Activated T-cell treated with anti-CD3 and anti-CD28 coated beads, Interleukin-2, amount 50 U/mL, for 24 hours (primary cell): ENCODE data around the gene FXYD7.
"Not testable (repeated sequence)": the region's sequence is repeated elsewhere in the genome, so short reads cannot be mapped to it uniquely, and the experiment has no call there.

Experiments used
- DNase-seq: peaks from one replicate; pipeline ENCODE4 v3.0.0-alpha.2; 2020
- H3K27ac Mint-ChIP-seq: 2 replicates; pipeline ENCODE4 v1.8.0; 2020; ENCODE audit warnings: mild to moderate bottlenecking, mixed read lengths
- H3K27me3 Mint-ChIP-seq: 2 replicates; pipeline ENCODE4 v1.8.0; 2020; ENCODE audit warnings: mixed read lengths
- H3K36me3 Mint-ChIP-seq: 2 replicates; pipeline ENCODE4 v1.8.0; 2020; ENCODE audit warnings: low read depth, mixed read lengths
- H3K4me1 Mint-ChIP-seq: 2 replicates; pipeline ENCODE4 v1.8.0; 2020; ENCODE audit warnings: low read depth, mixed read lengths
- H3K4me3 Mint-ChIP-seq: 2 replicates; pipeline ENCODE4 v1.8.0; 2020; ENCODE audit warnings: mild to moderate bottlenecking, moderate library complexity, mixed read lengths
- H3K9me3 Mint-ChIP-seq: 2 replicates; pipeline ENCODE4 v1.8.0; 2020; ENCODE audit warnings: mixed read lengths

FXYD7 gene

GRCh38 chr19:35142606-35143230 lies 337 bp upstream of the FXYD7 start:
- peak overlapping the region; percentile 73 for H3K4me3 Mint-ChIP-seq
- no peaks in the 10 kb centered on the region for H3K9me3 Mint-ChIP-seq
- peaks cover 6% of the 10 kb centered on the region for H3K27me3 Mint-ChIP-seq
- no peaks in the 10 kb centered on the region for H3K36me3 Mint-ChIP-seq
- peak; percentile 81 for DNase-seq
- no peak overlapping the region for H3K27ac Mint-ChIP-seq
- peaks cover 39% of the 10 kb centered on the region for H3K4me1 Mint-ChIP-seq

GRCh38 chr19:35143818-35144217 lies 763 bp downstream of the FXYD7 start:
- Mint-ChIP-seq H3K4me1 (peaks cover 39% of the 10 kb centered on the region), H3K27ac (no peak overlapping the region), H3K27me3 (peaks cover 6% of the 10 kb centered on the region), H3K4me3 (no peak overlapping the region), H3K9me3 (no peaks in the 10 kb centered on the region), H3K36me3 (no peaks in the 10 kb centered on the region)
- no peak for DNase-seq

- Mint-ChIP-seq H3K9me3 (no peaks in the 10 kb centered on the region), H3K4me3 (no peak overlapping the region), H3K36me3 (no peaks in the 10 kb centered on the region), H3K27me3 (peaks cover 6% of the 10 kb centered on the region), H3K4me1 (peaks cover 39% of the 10 kb centered on the region), H3K27ac (no peak overlapping the region)
- DNase-seq = no peak
Observed at GRCh38 chr19:35144259-35144599, 1.2 kb downstream of the FXYD7 start.

- Mint-ChIP-seq H3K27me3 (peaks cover 6% of the 10 kb centered on the region), H3K4me3 (no peak overlapping the region), H3K4me1 (peaks cover 39% of the 10 kb centered on the region), H3K27ac (no peak overlapping the region), H3K36me3 (no peaks in the 10 kb centered on the region), H3K9me3 (no peaks in the 10 kb centered on the region)
- DNase-seq = no peak
Observed at GRCh38 chr19:35144600-35145436, 1.8 kb downstream of the FXYD7 start.

GRCh38 chr19:35146746-35147459 lies 3.8 kb downstream of the FXYD7 start:
- H3K9me3 Mint-ChIP-seq = no peaks in the 10 kb centered on the region
- H3K27ac Mint-ChIP-seq = no peak overlapping the region
- DNase-seq = no peak
- no peaks in the 10 kb centered on the region for H3K36me3 Mint-ChIP-seq
- H3K4me3 Mint-ChIP-seq = no peak overlapping the region
- H3K4me1 Mint-ChIP-seq = peaks cover 27% of the 10 kb centered on the region
- peaks cover 2% of the 10 kb centered on the region for H3K27me3 Mint-ChIP-seq

GRCh38 chr19:35149463-35149862 lies 6.4 kb downstream of the FXYD7 start:
- Mint-ChIP-seq H3K27ac (no peak overlapping the region), H3K9me3 (no peaks in the 10 kb centered on the region), H3K4me1 (peaks cover 19% of the 10 kb centered on the region), H3K27me3 (no peaks in the 10 kb centered on the region), H3K36me3 (peaks cover 4% of the 10 kb centered on the region), H3K4me3 (no peak overlapping the region)
- DNase-seq = no peak

GRCh38 chr19:35150445-35150844 lies 7.4 kb downstream of the FXYD7 start:
- Mint-ChIP-seq H3K36me3 (peaks cover 14% of the 10 kb centered on the region), H3K27ac (no peak overlapping the region), H3K9me3 (no peaks in the 10 kb centered on the region), H3K4me3 (no peak overlapping the region), H3K27me3 (no peaks in the 10 kb centered on the region), H3K4me1 (peaks cover 16% of the 10 kb centered on the region)
- no peak for DNase-seq

- Mint-ChIP-seq H3K27ac (no peak overlapping the region), H3K4me3 (no peak overlapping the region), H3K4me1 (peaks cover 22% of the 10 kb centered on the region), H3K27me3 (no peaks in the 10 kb centered on the region), H3K9me3 (no peaks in the 10 kb centered on the region), H3K36me3 (peaks cover 24% of the 10 kb centered on the region)
- no peak for DNase-seq
Observed at GRCh38 chr19:35151273-35152065, 8.4 kb downstream of the FXYD7 start.

GRCh38 chr19:35153129-35153522 lies 10.1 kb downstream of the FXYD7 start:
- H3K27ac Mint-ChIP-seq = peak overlapping the region; percentile 82

GRCh38 chr19:35153701-35154524 lies 10.9 kb downstream of the FXYD7 start:
- H3K4me1 Mint-ChIP-seq = peaks cover 45% of the 10 kb centered on the region
- peak; percentile 87 for DNase-seq
- H3K27me3 Mint-ChIP-seq = no peaks in the 10 kb centered on the region
- H3K4me3 Mint-ChIP-seq = peak overlapping the region; percentile 100
- H3K36me3 Mint-ChIP-seq = peaks cover 49% of the 10 kb centered on the region
- H3K9me3 Mint-ChIP-seq = no peaks in the 10 kb centered on the region
- peak overlapping the region; percentile 100 for H3K27ac Mint-ChIP-seq

More at GRCh38 chr19:35153129-35153522, 10.1 kb downstream of the FXYD7 start:
- Mint-ChIP-seq H3K36me3 (peaks cover 41% of the 10 kb centered on the region), H3K4me1 (peaks cover 37% of the 10 kb centered on the region), H3K4me3 (peak overlapping the region; percentile 100)
- H3K9me3 Mint-ChIP-seq, H3K27me3 Mint-ChIP-seq, DNase-seq: not testable (repeated sequence)

- peaks cover 53% of the 10 kb centered on the region for H3K4me1 Mint-ChIP-seq
- H3K36me3 Mint-ChIP-seq = peaks cover 57% of the 10 kb centered on the region
- DNase-seq = peak; percentile 87
- H3K27me3 Mint-ChIP-seq = no peaks in the 10 kb centered on the region
- peak within 1 kb of the TSS; percentile 100 for H3K4me3 Mint-ChIP-seq
- H3K9me3 Mint-ChIP-seq = no peaks in the 10 kb centered on the region
- peak within 1 kb of the TSS; percentile 100 for H3K27ac Mint-ChIP-seq
Observed at GRCh38 chr19:35154525-35155406, 11.7 kb downstream of the FXYD7 start, which contains the start of gene FXYD5. FXYD5 (plus strand) TSS chr19:35154735; CDS start chr19:35155551, 816 bp downstream.

GRCh38 chr19:35155441-35155840 lies 12.4 kb downstream of the FXYD7 start:
- Mint-ChIP-seq H3K36me3 (peaks cover 64% of the 10 kb centered on the region), H3K4me3 (peak overlapping the region; percentile 100), H3K9me3 (no peaks in the 10 kb centered on the region), H3K4me1 (peaks cover 53% of the 10 kb centered on the region), H3K27me3 (no peaks in the 10 kb centered on the region), H3K27ac (peak overlapping the region; percentile 100)
- no peak for DNase-seq
